ENCODE data around the gene CLDN9.

GRCh38 chr16:3044708-3045107 is 32.0 kb downstream of the CLDN9 start:
- TF ChIP-seq CTCF (IDR thresholded peaks at IDR 0.05 in 2 of 3, conservative IDR thresholded peaks at IDR 0.05 in 1 of 3; ENCODE audit: insufficient read depth in 2 of 3, low read depth in 1 of 3, low read length in 3 of 3) (no peak), POLR2AphosphoS2 (IDR thresholded peaks at IDR 0.05; ENCODE audit: low read length) (no peak), STAT6 (CRISPR knock-in tag; IDR thresholded peaks at IDR 0.05) (no peak), KDM5B (IDR thresholded peaks at IDR 0.05; ENCODE audit: insufficient replicate concordance, low read depth, low read length) (no peak), SMAD1 (IDR thresholded peaks at IDR 0.05; ENCODE audit: low read depth, low read length, partially characterized antibody) (no peak), ZNF239 (CRISPR knock-in tag; IDR thresholded peaks at IDR 0.05) (no peak), YBX1 (IDR thresholded peaks at IDR 0.05) (no peak), NCOA4 (IDR thresholded peaks at IDR 0.05; ENCODE audit: partially characterized antibody) (no peak), CREB1 (IDR thresholded peaks at IDR 0.05) (no peak), CREB1 (CRISPR knock-in tag; IDR thresholded peaks at IDR 0.05) (no peak), CREB3 (tag; conservative IDR thresholded peaks at IDR 0.05; ENCODE audit: low read depth) (no peak), NRF1 (conservative IDR thresholded peaks at IDR 0.05 in 1 of 2, IDR thresholded peaks at IDR 0.05 in 1 of 2) (no peak)
